IMR-90 (cell line): ENCODE results near the gene RGMB. TPM values are rescaled to one million over a fixed set of nuclear protein-coding genes. Genes with fewer than 3 reads are reported as not detected.
A peak's percentile ranks its signal among the peaks of the same experiment; 100 is the strongest.

Experiments
- ATAC-seq: fragments of 200-7000 bp; cut with Tn5 transposase; 2 replicates; pipeline ENCODE4 v1.9.1; 2020; ENCODE audit warnings: low read depth, mild to moderate bottlenecking, moderate library complexity
- BruUV-seq: library from RNA; stranded (reverse); fragments of 400-500 nt; replicated peaks from 2 replicates; lab custom pipeline; 2021; lab: Mats Ljungman, UMichigan
- CTCF ChIA-PET: fragments of 300-600 bp; formaldehyde crosslinking; extraction: SDS; loops from one replicate; lab custom pipeline; 2021; ENCODE audit warnings: antibody characterized with exemption; lab: Yijun Ruan, JAX
- POLR2A ChIA-PET: fragments of 300-600 bp; sonication (Branson Sonifier 250); formaldehyde crosslinking; loops from one replicate; lab custom pipeline; 2022; ENCODE audit warnings: antibody characterized with exemption; ENCODE audit not compliant: unreplicated experiment; lab: Charles Lee
- DNase-seq: peaks from one replicate; pipeline ENCODE4 v3.0.0; 2013
- H2AFZ ChIP-seq: replicated peaks from 2 replicates; pipeline ENCODE3; 2013; ENCODE audit warnings: low read length, mild to moderate bottlenecking; ENCODE audit not compliant: poor library complexity
- H2AK5ac ChIP-seq: 2 replicates; pipeline ENCODE4 v1.6.1; 2013; ENCODE audit warnings: low read depth, low read length, inconsistent platforms
- H2AK9ac ChIP-seq: replicated peaks from 2 replicates; pipeline ENCODE3; 2013; ENCODE audit warnings: mild to moderate bottlenecking, low read depth, low read length, moderate library complexity; ENCODE audit not compliant: poor library complexity
- H2BK120ac ChIP-seq: 2 replicates; pipeline ENCODE4 v1.6.1; 2013; ENCODE audit warnings: low read depth, low read length, inconsistent platforms
- H2BK15ac ChIP-seq: 3 replicates; pipeline ENCODE4 v1.6.1; 2013; ENCODE audit warnings: low read depth, low read length, inconsistent platforms
- H2BK20ac ChIP-seq: 2 replicates; pipeline ENCODE4 v1.6.1; 2013; ENCODE audit warnings: low read depth, mild to moderate bottlenecking, inconsistent platforms, low read length, moderate library complexity
- H2BK5ac ChIP-seq: 2 replicates; pipeline ENCODE4 v1.6.1; 2013; ENCODE audit warnings: mild to moderate bottlenecking, low read depth, low read length, inconsistent platforms; ENCODE audit not compliant: poor library complexity, severe bottlenecking
- H3K14ac ChIP-seq: replicated peaks from 2 replicates; pipeline ENCODE4 v1.6.1; 2013; ENCODE audit warnings: low read depth, low read length, inconsistent platforms
- H3K18ac ChIP-seq: 2 replicates; pipeline ENCODE4 v1.6.1; 2013; ENCODE audit warnings: low read depth, low read length, control low read depth
- H3K23ac ChIP-seq: 2 replicates; pipeline ENCODE4 v1.6.1; 2013; ENCODE audit warnings: low read depth, low read length, inconsistent platforms
- H3K27ac ChIP-seq: 2 replicates; pipeline ENCODE4 v1.5.1; 2013; ENCODE audit warnings: mild to moderate bottlenecking, control low read depth, low read length; ENCODE audit not compliant: insufficient read depth
- H3K27me3 ChIP-seq: 2 replicates; pipeline ENCODE4 v1.6.1; 2013; ENCODE audit warnings: low read length; ENCODE audit not compliant: control insufficient read depth, insufficient read depth
- H3K36me3 ChIP-seq: 2 replicates; pipeline ENCODE4 v1.6.1; 2013; ENCODE audit warnings: low read length, mixed read lengths; ENCODE audit not compliant: control insufficient read depth, insufficient read depth
- H3K4ac ChIP-seq: 2 replicates; pipeline ENCODE4 v1.6.1; 2013; ENCODE audit warnings: low read depth, low read length, inconsistent platforms
- H3K4me1 ChIP-seq: 2 replicates; pipeline ENCODE4 v1.6.1; 2013; ENCODE audit warnings: low read length, mixed read lengths; ENCODE audit not compliant: control insufficient read depth, insufficient read depth
- H3K4me2 ChIP-seq: 2 replicates; pipeline ENCODE4 v1.6.1; 2013; ENCODE audit warnings: low read depth, mild to moderate bottlenecking, control low read depth, low read length, moderate library complexity
- H3K4me3 ChIP-seq: 2 replicates; pipeline ENCODE4 v1.5.1; 2013; ENCODE audit warnings: low read depth, mild to moderate bottlenecking, control low read depth, low read length, moderate library complexity; ENCODE audit not compliant: insufficient read depth
- H3K56ac ChIP-seq: 2 replicates; pipeline ENCODE4 v1.6.1; 2013; ENCODE audit warnings: low read length, inconsistent platforms; ENCODE audit not compliant: insufficient read depth; ENCODE audit errors: extremely low read depth
- H3K79me1 ChIP-seq, 2 experiments: 2 replicates each; pipeline ENCODE4 v1.6.1; 2013; ENCODE audit warnings: low read length in 2 of 2, inconsistent platforms in 1 of 2, low read depth in 1 of 2
- H3K9ac ChIP-seq: 2 replicates; pipeline ENCODE4 v1.6.1; 2013; ENCODE audit warnings: low read depth, low read length, control low read depth
- H3K9me1 ChIP-seq: 2 replicates; pipeline ENCODE4 v1.6.1; 2013; ENCODE audit warnings: low read length, inconsistent platforms; ENCODE audit not compliant: insufficient read depth
- H3K9me3 ChIP-seq: 2 replicates; pipeline ENCODE4 v1.6.1; 2013; ENCODE audit warnings: low read length; ENCODE audit not compliant: control insufficient read depth, insufficient read depth
- H4K20me1 ChIP-seq: 2 replicates; pipeline ENCODE4 v1.6.1; 2013; ENCODE audit warnings: low read length, inconsistent platforms; ENCODE audit not compliant: insufficient read depth
- H4K5ac ChIP-seq: 2 replicates; pipeline ENCODE4 v1.6.1; 2013; ENCODE audit warnings: mild to moderate bottlenecking, low read depth, low read length, control low read depth
- H4K8ac ChIP-seq, 2 experiments: 2 replicates each; pipeline ENCODE4 v1.6.1; 2013; ENCODE audit warnings: low read depth in 2 of 2, low read length in 2 of 2, control low read depth in 1 of 2, inconsistent platforms in 1 of 2
- H4K91ac ChIP-seq: 2 replicates; pipeline ENCODE4 v1.6.1; 2013; ENCODE audit warnings: low read depth, low read length, inconsistent platforms; ENCODE audit not compliant: insufficient read depth
- BHLHE40 ChIP-seq: fragments of 150-350 bp; IDR thresholded peaks from 2 replicates; pipeline ENCODE4 v1.6.1; 2016; ENCODE audit warnings: mild to moderate bottlenecking, low read depth, low read length
- CEBPB ChIP-seq: IDR thresholded peaks from 2 replicates; pipeline ENCODE4 v1.6.1; 2012; ENCODE audit warnings: low read depth, low read length, improper control_type of control experiment
- CHD1 ChIP-seq: IDR thresholded peaks from 2 replicates; pipeline ENCODE4 v1.6.1; 2012; ENCODE audit warnings: low read depth, low read length, improper control_type of control experiment
- ELK1 ChIP-seq: fragments of 150-350 bp; IDR thresholded peaks from 2 replicates; pipeline ENCODE4 v1.6.1; 2016; ENCODE audit warnings: low read depth, mild to moderate bottlenecking, low read length, moderate library complexity, borderline replicate concordance
- FOS ChIP-seq: fragments of 150-350 bp; IDR thresholded peaks from 2 replicates; pipeline ENCODE4 v1.6.1; 2016; ENCODE audit warnings: low read depth, low read length
- MAFK ChIP-seq: IDR thresholded peaks from 2 replicates; pipeline ENCODE4 v1.6.1; 2012; ENCODE audit warnings: low read depth, low read length, improper control_type of control experiment
- MXI1 ChIP-seq: IDR thresholded peaks from 2 replicates; pipeline ENCODE4 v1.6.1; 2012; ENCODE audit warnings: low read depth, mild to moderate bottlenecking, low read length, moderate library complexity, borderline replicate concordance
- NFE2L2 ChIP-seq: fragments of 150-350 bp; IDR thresholded peaks from 2 replicates; pipeline ENCODE4 v1.6.1; 2016; ENCODE audit warnings: low read depth, mild to moderate bottlenecking, low read length
- RAD21 ChIP-seq: IDR thresholded peaks from 2 replicates; pipeline ENCODE4 v1.6.1; 2012; ENCODE audit warnings: low read length, improper control_type of control experiment
- SMC3 ChIP-seq: fragments of 150-350 bp; IDR thresholded peaks from 2 replicates; pipeline ENCODE4 v1.6.1; 2016; ENCODE audit warnings: low read depth, mild to moderate bottlenecking, antibody characterized with exemption, low read length, moderate library complexity
- WGBS, 2 experiments: methylation state at CpG; one replicate each; pipeline versions ENCODE4 v1.1.5 to v1.1.7; 2013; ENCODE audit warnings: missing lambda C conversion rate in 2 of 2; ENCODE audit not compliant: insufficient read length in 1 of 2; ENCODE audit errors: extremely low coverage in 2 of 2; 5-methylcytosine and 5-hydroxymethylcytosine counted together
- dilution Hi-C: fragments of 300-500 bp; cut with HindIII; formaldehyde crosslinking; loops from one replicate; pipeline ENCODE4 v1.14.3; 2018; ENCODE audit warnings: low sequenced_read_pairs; ENCODE audit not compliant: unreplicated experiment
- in situ Hi-C: fragments of 300-500 bp; cut with MboI; formaldehyde crosslinking; loops from 3 replicates; pipeline ENCODE4 v1.14.3; 2019; ENCODE audit warnings: low sequenced_read_pairs, inconsistent platforms, mixed read lengths
- intact Hi-C: fragments of 100-400 bp; cut with micrococcal nuclease; formaldehyde crosslinking; loops from 2 replicates; pipeline ENCODE4 v1.10.0; 2022
- polyA plus RNA-seq, 3 experiments: library from polyadenylated mRNA; depleted of rRNA; stranded (reverse); fragments of >200 nt; gene quantifications; 2 replicates each; pipeline ENCODE4 v1.2.3, GENCODE V29; 2012; ENCODE audit warnings: low replicate concordance in 1 of 3
- total RNA-seq: library from RNA; depleted of rRNA; stranded (reverse); fragments of >200 nt; gene quantifications from 2 replicates; pipeline ENCODE4 v1.2.3, GENCODE V29; 2012
- TF ChIP-seq, protein P1 (sequence below): fragments of 150-350 bp; IDR thresholded peaks from 2 replicates; pipeline ENCODE4 v1.6.1; 2017; ENCODE audit warnings: mild to moderate bottlenecking, antibody characterized with exemption, low read length, low read depth

The RGMB gene
- total and polyA plus RNA-seq, 2 of the 4 experiments (the other 2 are of a cell fraction), result 74.4 to 129 TPM

GRCh38 chr5:98775246-98776065 lies 2.0 kb downstream of the RGMB start:
- ATAC-seq (no peak), DNase-seq (no peak)
- peak overlapping the region; percentile 99 for H3K4me2 ChIP-seq
- peak overlapping the region; percentile 53; the same call in 1 of the 2 replicates for H3K4ac ChIP-seq
- TF ChIP-seq BHLHE40, result no peak
- peak; percentile 63; the same call in 1 of the 2 replicates for TF ChIP-seq CHD1
- no peak for TF ChIP-seq MXI1
- TF ChIP-seq RAD21, result no peak
- TF ChIP-seq, protein P1, sequence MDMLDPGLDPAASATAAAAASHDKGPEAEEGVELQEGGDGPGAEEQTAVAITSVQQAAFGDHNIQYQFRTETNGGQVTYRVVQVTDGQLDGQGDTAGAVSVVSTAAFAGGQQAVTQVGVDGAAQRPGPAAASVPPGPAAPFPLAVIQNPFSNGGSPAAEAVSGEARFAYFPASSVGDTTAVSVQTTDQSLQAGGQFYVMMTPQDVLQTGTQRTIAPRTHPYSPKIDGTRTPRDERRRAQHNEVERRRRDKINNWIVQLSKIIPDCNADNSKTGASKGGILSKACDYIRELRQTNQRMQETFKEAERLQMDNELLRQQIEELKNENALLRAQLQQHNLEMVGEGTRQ, result no peak
- no peak for TF ChIP-seq SMC3
- peak; percentile 53 for TF ChIP-seq CEBPB
- no peak for TF ChIP-seq ELK1
- no peak for TF ChIP-seq MAFK
- no peak for TF ChIP-seq NFE2L2
- no peak for TF ChIP-seq FOS
- H3K56ac ChIP-seq, result peak overlapping the region; percentile 88
- H3K79me1 ChIP-seq, result peaks cover 0 to 6% of the 10 kb centered on the region in 2 experiments; a peak in 2 of 4 replicates
- peak overlapping the region; percentile 47 for H3K27ac ChIP-seq
- no peak overlapping the region for H2BK120ac ChIP-seq
- peak overlapping the region; percentile 86 for H3K14ac ChIP-seq
- H2AK5ac ChIP-seq, result no peak overlapping the region
- POLR2A ChIA-PET, result no interaction called here
- peaks cover 8% of the 10 kb centered on the region for H3K4me1 ChIP-seq
- peaks cover 12% of the 10 kb centered on the region for H3K36me3 ChIP-seq
- no peak overlapping the region for H2AFZ ChIP-seq
- intact Hi-C loops, result loop anchor here (10.0 kb wide), 1 partner anchor 259 kb away; no protein-coding TSS in a partner anchor
- H3K4me3 ChIP-seq, result peak overlapping the region; percentile 81
- H4K20me1 ChIP-seq, result peaks cover 58% of the 10 kb centered on the region
- H2BK5ac ChIP-seq, result peak overlapping the region; percentile 89
- dilution Hi-C loops, result no loop called here
- H3K9ac ChIP-seq, result peak overlapping the region; percentile 94
- peak overlapping the region; percentile 68; the same call in 1 of the 2 replicates for H3K18ac ChIP-seq
- H3K9me1 ChIP-seq, result peaks cover 5% of the 10 kb centered on the region
- H4K5ac ChIP-seq, result peak overlapping the region; percentile 37; the same call in 1 of the 2 replicates
- WGBS, 2 experiments, result no CpG with 5 or more reads among the region's 12 CpGs
- no peak overlapping the region for H2BK15ac ChIP-seq
- H3K27me3 ChIP-seq, result no peaks in the 10 kb centered on the region
- peak overlapping the region; percentile 7; the same call in 1 of the 2 replicates for H4K91ac ChIP-seq
- peak overlapping the region; percentile 46 for H3K23ac ChIP-seq
- H3K9me3 ChIP-seq, result no peaks in the 10 kb centered on the region
- BruUV-seq, result no TSS peak
- H2BK20ac ChIP-seq, result no peak overlapping the region
- CTCF ChIA-PET, result interaction anchor here (0.5 to 1.7 kb wide), 2 partner anchors 21 to 1018 kb away, joined by 3 to 5 read pairs; no protein-coding TSS in a partner anchor
- in situ Hi-C loops, result loop anchor here (10.0 to 25.0 kb wide), 2 partner anchors 1238 to 1591 kb away; partner anchors contain the start of gene RIOK2
- no peak overlapping the region for H4K8ac ChIP-seq
- H2AK9ac ChIP-seq, result no peak overlapping the region
